GM19324 (cell line): ENCODE results near the gene RELL2.
A peak's percentile ranks its signal among the peaks of the same experiment; 100 is the strongest.
"Not testable (repeated sequence)": the region's sequence is repeated elsewhere in the genome, so short reads cannot be mapped to it uniquely, and the experiment has no call there.

Source experiments
- ATAC-seq: cut with Tn5 transposase; IDR thresholded peaks from one replicate; pipeline ENCODE4 v1.9.1; 2021; ENCODE audit warnings: mild to moderate bottlenecking, moderate library complexity; ENCODE audit not compliant: unreplicated experiment, low FRiP score

The RELL2 gene

GRCh38 chr5:141636413-141637122 lies at the start of gene RELL2, which contains the start of gene HDAC3:
Gene RELL2 (plus strand): TSS chr5:141636997. CDS start chr5:141638226, 1,229 bp downstream.
Gene HDAC3 (minus strand): TSS chr5:141636849. CDS start chr5:141636790, 59 bp downstream.
- peak; percentile 83 for ATAC-seq

DNA sequence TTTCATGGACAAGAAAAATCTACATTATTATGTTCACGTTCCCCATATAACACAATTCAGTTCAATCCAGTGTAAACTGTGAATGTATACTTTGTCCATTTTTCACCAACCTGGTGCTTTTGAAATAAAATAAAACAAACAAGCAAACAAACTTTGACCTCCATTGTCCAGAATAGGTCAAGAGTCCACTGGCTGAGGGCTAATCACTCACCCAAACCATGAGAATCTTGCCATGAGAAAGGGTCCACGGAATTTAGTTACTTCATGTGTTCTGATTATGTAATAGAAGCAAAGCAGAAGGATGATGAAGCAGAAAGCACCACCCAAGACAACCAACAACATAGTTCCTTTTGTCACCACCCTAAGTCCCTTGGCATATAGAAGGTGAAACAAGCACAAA lies 46.7 kb upstream of the RELL2 start:
- no peak for ATAC-seq

GRCh38 chr5:141596867-141597266 lies 39.9 kb upstream of the RELL2 start:
- no peak for ATAC-seq

DNA sequence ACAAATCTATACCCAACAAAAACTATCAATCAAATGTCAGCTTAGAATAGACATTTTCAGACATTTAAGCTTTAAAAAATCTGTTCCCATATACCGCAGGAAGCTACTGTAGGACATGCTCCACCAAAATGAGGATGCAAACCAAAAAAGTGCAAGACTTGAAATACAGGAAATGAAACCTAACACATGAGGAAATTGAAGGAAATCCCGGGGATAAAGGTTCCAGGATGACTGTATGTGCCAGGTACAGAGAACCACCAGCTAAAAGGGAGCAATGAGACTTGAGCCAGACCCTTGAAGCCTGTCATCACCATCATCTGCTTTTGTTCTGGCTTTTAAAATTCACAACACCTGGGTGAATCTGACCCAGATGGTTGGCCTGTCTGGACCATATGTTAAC lies 39.4 kb upstream of the RELL2 start:
- ATAC-seq: no peak

GRCh38 chr5:141597814-141598213 lies 39.0 kb upstream of the RELL2 start:
- ATAC-seq: no peak

- ATAC-seq: no peak
These were observed 38.1 kb upstream of the RELL2 start for GRCh38 chr5:141598391-141599345.

- no peak for ATAC-seq
These were observed 34.2 kb upstream of the RELL2 start for GRCh38 chr5:141602606-141603005.

GRCh38 chr5:141603923-141604717 lies 32.7 kb upstream of the RELL2 start:
- ATAC-seq: no peak

DNA sequence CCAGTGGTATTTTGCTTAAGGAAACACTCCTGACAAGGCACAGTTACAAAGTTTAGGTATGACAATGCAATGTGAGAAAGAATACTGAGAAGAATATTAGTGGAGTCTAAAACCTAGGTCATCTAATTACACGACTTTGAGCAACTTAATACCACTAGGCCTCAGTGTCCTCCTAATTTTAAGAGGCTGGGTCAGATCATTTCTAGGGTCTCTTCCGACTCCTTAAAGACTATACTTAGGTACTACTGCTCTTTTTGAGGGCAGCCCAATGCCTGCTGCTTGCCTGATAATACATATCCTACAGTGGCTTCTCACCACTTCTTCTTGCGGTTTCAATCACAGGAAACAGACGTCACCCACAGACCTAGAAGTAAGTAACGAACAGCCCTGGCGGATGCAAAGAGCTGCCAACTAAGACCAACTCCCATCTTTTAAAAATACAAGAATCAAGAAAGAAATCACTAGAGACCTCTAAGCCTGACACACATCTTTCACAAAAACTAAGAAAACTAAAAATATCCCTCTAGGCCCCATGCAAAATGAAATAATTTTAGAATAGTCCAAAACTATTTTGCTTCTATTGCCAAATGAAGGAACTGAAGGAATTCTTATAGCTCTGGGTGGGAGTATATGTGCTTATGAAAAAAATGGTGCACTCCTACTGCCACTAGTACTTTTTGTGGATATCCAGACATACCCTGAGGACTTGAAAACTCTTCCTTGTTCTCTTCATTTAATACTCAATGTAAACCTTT lies 31.1 kb upstream of the RELL2 start:
- ATAC-seq: peak; percentile 98

- ATAC-seq: no peak
These were observed 28.8 kb upstream of the RELL2 start for GRCh38 chr5:141608046-141608445.

DNA sequence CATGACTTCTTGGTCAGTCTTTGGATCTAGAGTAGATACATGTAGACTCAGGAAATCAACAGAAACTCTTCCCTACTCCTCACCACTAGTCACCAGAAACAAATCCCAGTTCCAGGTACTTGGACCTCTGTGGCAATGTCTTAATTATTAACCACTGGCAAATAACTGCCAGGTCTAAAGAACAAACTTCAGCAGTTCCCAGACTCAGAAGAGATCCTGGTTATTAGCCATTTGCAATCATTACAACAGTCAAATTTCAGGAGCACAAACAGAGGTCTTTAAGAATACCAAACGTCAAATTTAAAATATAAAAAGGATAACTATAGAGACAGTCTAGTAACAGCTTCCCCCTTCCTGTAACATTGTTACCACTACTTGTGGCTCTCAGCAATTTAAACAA lies 28.2 kb upstream of the RELL2 start:
- ATAC-seq: no peak

- no peak for ATAC-seq
These were observed 27.8 kb upstream of the RELL2 start for GRCh38 chr5:141609044-141609443.

GRCh38 chr5:141609921-141610320 lies 26.9 kb upstream of the RELL2 start:
- not testable (repeated sequence) for ATAC-seq

GRCh38 chr5:141611289-141611688 lies 25.5 kb upstream of the RELL2 start:
- no peak for ATAC-seq

GRCh38 chr5:141613344-141613743 lies 23.5 kb upstream of the RELL2 start:
- no peak for ATAC-seq

DNA sequence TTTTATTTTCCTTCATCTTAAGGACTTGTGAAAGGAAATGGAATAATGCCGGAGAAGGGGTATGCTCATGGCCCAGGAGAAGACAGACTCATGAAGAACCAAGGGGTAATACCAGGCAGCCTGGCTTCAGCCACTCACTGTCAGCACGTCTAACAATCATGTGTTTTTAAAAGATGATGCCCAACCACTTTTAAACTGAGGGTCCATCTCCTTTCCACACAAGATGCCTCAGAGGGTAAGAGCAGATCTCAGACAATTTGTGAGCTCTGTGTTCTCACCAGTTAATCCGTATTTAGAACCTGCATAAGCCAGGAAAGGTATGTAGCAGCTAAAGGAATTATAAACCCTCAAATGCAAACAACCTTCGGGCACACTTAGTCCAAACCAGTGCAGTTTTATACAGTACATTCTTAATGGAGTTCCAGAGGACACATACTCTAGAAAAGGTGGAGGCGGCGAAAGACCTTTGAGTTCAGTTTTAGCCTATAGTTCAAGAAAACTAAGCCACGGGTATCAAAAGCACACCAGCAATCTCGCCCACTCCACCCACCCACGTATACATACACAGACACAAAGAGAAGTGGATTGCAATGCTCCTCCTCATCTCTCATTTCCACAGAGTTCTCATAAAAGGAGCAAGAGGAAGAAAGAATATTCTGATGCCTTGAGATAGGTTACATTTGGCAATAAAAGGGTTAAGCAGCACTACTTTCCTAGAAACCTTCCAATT lies 20.6 kb upstream of the RELL2 start:
- no peak for ATAC-seq

DNA sequence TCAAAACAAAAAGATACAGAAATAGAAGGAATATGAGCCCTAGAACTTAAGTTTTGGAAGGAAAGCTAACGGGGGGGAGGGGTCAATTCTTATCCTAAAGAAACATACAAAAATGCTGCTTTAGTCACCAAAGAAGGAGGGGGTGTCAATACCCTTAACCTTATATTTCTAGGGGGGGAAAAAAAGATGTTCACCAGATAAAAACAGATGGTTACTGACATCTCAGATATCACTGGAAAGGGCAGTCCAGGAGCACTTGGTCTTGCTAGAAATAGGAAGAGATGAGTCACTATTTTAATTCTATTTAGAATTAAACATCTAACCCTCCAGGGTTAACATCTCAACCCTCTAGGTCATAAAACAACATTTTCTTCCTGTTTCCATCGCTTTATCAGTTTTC lies 19.7 kb upstream of the RELL2 start:
- ATAC-seq: no peak

DNA sequence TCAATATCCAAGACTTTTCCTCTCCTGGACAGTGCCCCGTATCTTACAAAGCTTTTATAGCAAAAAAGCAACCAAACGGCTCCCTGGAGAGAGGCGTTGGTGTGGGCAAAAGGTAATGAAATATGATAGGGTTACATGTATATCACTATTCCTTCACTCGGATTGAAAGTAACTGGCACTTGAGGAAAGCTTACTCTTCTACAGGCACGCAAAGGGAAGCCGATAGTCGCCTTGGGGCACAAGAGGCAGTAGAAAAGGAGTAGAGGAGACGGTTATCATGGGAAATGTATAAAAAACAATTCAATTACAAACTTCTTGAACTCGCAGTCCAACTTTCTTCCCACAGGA lies 19.1 kb upstream of the RELL2 start:
- no peak for ATAC-seq

DNA sequence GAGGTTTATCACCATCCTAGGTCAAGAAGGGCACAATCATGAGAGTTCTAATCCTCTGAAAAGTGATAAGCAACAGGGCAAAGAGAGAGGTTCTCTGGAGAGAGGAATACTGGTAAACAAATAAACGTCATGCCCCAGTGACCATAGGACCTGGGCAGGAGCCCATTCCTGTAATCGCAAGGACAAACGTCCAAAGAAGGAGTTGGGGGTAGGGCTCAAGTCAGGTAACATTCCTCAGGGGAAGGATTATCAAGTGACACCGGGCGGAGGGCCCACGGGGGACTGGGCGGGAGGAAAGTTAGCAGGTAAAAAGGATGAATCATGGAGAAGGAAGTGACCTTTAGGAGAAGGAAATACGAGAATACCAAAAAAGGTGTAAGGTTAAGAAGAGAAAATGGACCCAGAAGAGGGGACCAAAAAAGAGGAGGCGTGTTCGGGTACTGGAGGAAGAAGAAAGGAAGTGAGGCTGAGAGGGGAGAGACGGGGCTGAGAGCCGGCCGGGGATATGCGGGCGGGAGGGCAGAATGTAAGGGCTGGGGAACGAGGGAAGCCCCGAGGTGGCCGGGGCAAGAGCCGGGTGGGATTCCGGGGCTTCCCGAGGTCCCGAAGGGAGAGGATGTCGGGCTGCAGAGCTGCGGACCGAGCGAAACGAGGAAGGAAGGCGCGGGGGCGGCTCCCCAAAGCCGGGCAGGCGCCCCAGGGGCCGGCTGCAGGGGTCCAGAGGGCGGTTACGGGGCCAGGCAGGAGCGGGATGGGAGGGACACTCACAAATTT lies 18.6 kb upstream of the RELL2 start:
- peak; percentile 29 for ATAC-seq
